Mammary epithelial cell (primary cell): Measurements from ENCODE around the gene SNRNP25.

Experiments used
- CTCF ChIP-seq, 2 donors: IDR thresholded peaks in 1 of 2; conservative IDR thresholded peaks in 1 of 2; 2 replicates each; pipeline ENCODE4 v1.5.1; 2011 to 2012; ENCODE audit warnings: inconsistent platforms in 2 of 2, low read length in 2 of 2, mild to moderate bottlenecking in 2 of 2, control low read depth in 1 of 2, low read depth in 1 of 2; ENCODE audit not compliant: insufficient read depth in 1 of 2; ENCODE audit errors: extremely low read depth in 1 of 2
- EZH2 ChIP-seq: IDR thresholded peaks from 2 replicates; pipeline ENCODE4 v1.6.1; 2012; ENCODE audit warnings: low read length, inconsistent platforms, borderline replicate concordance

- TF ChIP-seq CTCF (conservative IDR thresholded peaks at IDR 0.05 in 1 of 2, IDR thresholded peaks at IDR 0.05 in 1 of 2; ENCODE audit: extremely low read depth in 1 of 2, insufficient read depth in 1 of 2, low read depth in 1 of 2, low read length in 2 of 2) (no peak), EZH2 (no peak)
Measured at GRCh38 chr16:58491-59439, 5.1 kb downstream of the SNRNP25 start.
